H1 (cell line): ENCODE data around the gene FHL2. TPM values are rescaled to one million over a fixed set of nuclear protein-coding genes. Genes with fewer than 3 reads are reported as not detected.
A peak's percentile ranks its signal among the peaks of the same experiment; 100 is the strongest.

Source experiments
- CTCF ChIA-PET: fragments of 300-600 bp; sonication (Branson Sonifier 250); formaldehyde crosslinking; loops from one replicate; lab custom pipeline; 2021; ENCODE audit not compliant: partially characterized antibody; lab: Charles Lee
- POLR2A ChIA-PET: fragments of 300-600 bp; sonication (Branson Sonifier 250); formaldehyde crosslinking; loops from one replicate; lab custom pipeline; 2021; ENCODE audit warnings: inconsistent platforms; ENCODE audit not compliant: partially characterized antibody; lab: Charles Lee
- DNase-seq, 2 experiments: peaks; one replicate each; pipeline versions ENCODE4 v3.0.0 to v3.0.0-alpha.2; 2010 to 2022; ENCODE audit warnings: low spot score in 2 of 2, low read depth in 1 of 2, mixed read lengths in 1 of 2
- FAIRE-seq: peaks from 2 replicates; lab custom pipeline; 2011; peaks lifted over from hg19 to GRCh38; lab: Jason Lieb, UNC
- H2AFZ ChIP-seq: 2 replicates; pipeline ENCODE4 v1.8.1; 2012; ENCODE audit warnings: low read length, inconsistent platforms
- H2AK5ac ChIP-seq: 2 replicates; pipeline ENCODE4 v1.6.1; 2013; ENCODE audit warnings: low read depth, low read length
- H2BK120ac ChIP-seq: replicated peaks from 2 replicates; pipeline ENCODE3; 2013; ENCODE audit warnings: low read depth, low read length, inconsistent platforms
- H2BK12ac ChIP-seq: 2 replicates; pipeline ENCODE4 v1.6.1; 2013; ENCODE audit warnings: low read depth, low read length
- H2BK15ac ChIP-seq: 2 replicates; pipeline ENCODE4 v1.6.1; 2013; ENCODE audit warnings: low read length
- H2BK20ac ChIP-seq: 2 replicates; pipeline ENCODE4 v1.6.1; 2013; ENCODE audit warnings: low read length
- H2BK5ac ChIP-seq: 2 replicates; pipeline ENCODE4 v1.6.1; 2013; ENCODE audit warnings: low read depth, low read length
- H3K14ac ChIP-seq: 2 replicates; pipeline ENCODE4 v1.6.1; 2013; ENCODE audit warnings: inconsistent platforms; ENCODE audit not compliant: insufficient read length
- H3K18ac ChIP-seq: 2 replicates; pipeline ENCODE4 v1.6.1; 2013; ENCODE audit warnings: low read length; ENCODE audit errors: extremely low read depth
- H3K23ac ChIP-seq: 2 replicates; pipeline ENCODE4 v1.6.1; 2013; ENCODE audit warnings: inconsistent platforms; ENCODE audit not compliant: insufficient read length
- H3K23me2 ChIP-seq: 2 replicates; pipeline ENCODE4 v1.6.1; 2013; ENCODE audit warnings: low read depth, low read length
- H3K27ac ChIP-seq: 2 replicates; pipeline ENCODE4 v1.6.1; 2011; ENCODE audit warnings: low read depth, low read length, inconsistent platforms
- H3K27me3 ChIP-seq, 4 experiments: replicated peaks in 1 of 4; 1 replicate in 1 of 4; 2 replicates in 3 of 4; pipeline versions ENCODE4 v1.6.1 to v1.8.1; 2011 to 2013; ENCODE audit warnings: low read length in 3 of 4, mild to moderate bottlenecking in 3 of 4, inconsistent platforms in 2 of 4, mixed read lengths in 2 of 4, moderate library complexity in 1 of 4; ENCODE audit not compliant: control insufficient read depth in 3 of 4, insufficient read depth in 3 of 4; ENCODE audit errors: extremely low read depth in 1 of 4
- H3K36me3 ChIP-seq, 4 experiments: 2 replicates each; pipeline versions ENCODE4 v1.6.1 to v1.8.1; 2011 to 2013; ENCODE audit warnings: mild to moderate bottlenecking in 4 of 4, low read length in 3 of 4, moderate library complexity in 2 of 4, control low read depth in 1 of 4, inconsistent platforms in 1 of 4; ENCODE audit not compliant: insufficient read depth in 4 of 4, control insufficient read depth in 2 of 4
- H3K4ac ChIP-seq: replicated peaks from 2 replicates; pipeline ENCODE3; 2013; ENCODE audit warnings: low read length, low read depth, mixed read lengths, inconsistent platforms; ENCODE audit not compliant: insufficient read length
- H3K4me1 ChIP-seq, 4 experiments: replicated peaks in 1 of 4; 1 replicate in 1 of 4; 2 replicates in 3 of 4; pipeline versions ENCODE4 v1.6.1 to v1.8.1; 2011 to 2013; ENCODE audit warnings: low read length in 3 of 4, inconsistent platforms in 2 of 4, mixed read lengths in 1 of 4; ENCODE audit not compliant: insufficient read depth in 4 of 4, control insufficient read depth in 3 of 4
- H3K4me2 ChIP-seq, 2 experiments: 2 replicates each; pipeline versions ENCODE4 v1.6.1 to v1.8.1; 2011 to 2013; ENCODE audit warnings: low read depth in 2 of 2, low read length in 2 of 2, control low read depth in 1 of 2, inconsistent platforms in 1 of 2, mild to moderate bottlenecking in 1 of 2; ENCODE audit not compliant: insufficient read depth in 1 of 2
- H3K4me3 ChIP-seq, 4 experiments: fragments of 200-600, 300-600 bp in 1 of 4; sonication (generic), shearing (Covaris generic), sonication (Bioruptor Twin) in 1 of 4; 2 replicates each; pipeline versions ENCODE4 v1.5.1 to v1.8.1; 2011 to 2016; ENCODE audit warnings: low read length in 4 of 4, low read depth in 3 of 4, control low read depth in 2 of 4, inconsistent platforms in 2 of 4, mild to moderate bottlenecking in 2 of 4, mixed read lengths in 1 of 4, moderate library complexity in 1 of 4; ENCODE audit not compliant: insufficient read depth in 2 of 4; ENCODE audit errors: extremely low read depth in 1 of 4
- H3K56ac ChIP-seq: replicated peaks from 2 replicates; pipeline ENCODE3; 2013; ENCODE audit warnings: low read depth, mild to moderate bottlenecking, mixed read lengths, low read length, inconsistent platforms; ENCODE audit not compliant: insufficient read length
- H3K79me1 ChIP-seq: 2 replicates; pipeline ENCODE4 v1.6.1; 2013; ENCODE audit warnings: low read depth, low read length, control low read depth
- H3K79me2 ChIP-seq, 2 experiments: 2 replicates each; pipeline versions ENCODE4 v1.6.1 to v1.8.1; 2012 to 2013; ENCODE audit warnings: low read length in 2 of 2, mild to moderate bottlenecking in 2 of 2, inconsistent platforms in 1 of 2; ENCODE audit not compliant: insufficient read depth in 2 of 2, control insufficient read depth in 1 of 2
- H3K9ac ChIP-seq, 4 experiments: replicated peaks in 1 of 4; 1 replicate in 1 of 4; 2 replicates in 3 of 4; pipeline versions ENCODE4 v1.6.1 to v1.8.1; 2011 to 2013; ENCODE audit warnings: low read depth in 3 of 4, low read length in 3 of 4, control low read depth in 2 of 4, mild to moderate bottlenecking in 2 of 4, moderate library complexity in 2 of 4, inconsistent platforms in 1 of 4; ENCODE audit errors: extremely low read depth in 1 of 4
- H3K9me3 ChIP-seq, 2 experiments: 2 replicates each; pipeline versions ENCODE4 v1.6.1 to v1.8.1; 2012 to 2013; ENCODE audit warnings: mild to moderate bottlenecking in 2 of 2, moderate library complexity in 2 of 2, control low read depth in 1 of 2, inconsistent platforms in 1 of 2, low read depth in 1 of 2, low read length in 1 of 2, mixed read lengths in 1 of 2; ENCODE audit not compliant: insufficient read depth in 2 of 2
- H4K20me1 ChIP-seq, 2 experiments: replicated peaks in 1 of 2; 2 replicates each; pipeline versions ENCODE3 to v1.8.1; 2011 to 2013; ENCODE audit warnings: inconsistent platforms in 2 of 2, low read length in 2 of 2, mild to moderate bottlenecking in 1 of 2; ENCODE audit not compliant: insufficient read depth in 2 of 2, control insufficient read depth in 1 of 2
- H4K5ac ChIP-seq: 2 replicates; pipeline ENCODE4 v1.6.1; 2013; ENCODE audit warnings: low read length, low read depth, mixed read lengths, inconsistent platforms; ENCODE audit not compliant: insufficient read length
- H4K8ac ChIP-seq: 2 replicates; pipeline ENCODE4 v1.8.0; 2013; ENCODE audit warnings: mild to moderate bottlenecking, moderate library complexity, low read length, inconsistent platforms; ENCODE audit not compliant: insufficient read depth; ENCODE audit errors: extremely low read depth
- H4K91ac ChIP-seq: replicated peaks from 2 replicates; pipeline ENCODE3; 2013; ENCODE audit warnings: low read length, mixed read lengths, inconsistent platforms; ENCODE audit not compliant: insufficient read length
- BCL11A ChIP-seq, 2 experiments: IDR thresholded peaks; one replicate each; pipeline ENCODE4 v1.6.1; 2011; ENCODE audit warnings: low read depth in 2 of 2, low read length in 2 of 2, mild to moderate bottlenecking in 2 of 2
- CEBPB ChIP-seq: IDR thresholded peaks from 2 replicates; pipeline ENCODE4 v1.6.1; 2012; ENCODE audit warnings: low read depth, low read length
- WGBS, 2 experiments: shearing (Covaris generic) in 1 of 2; methylation state at CpG; one replicate each; pipeline versions ENCODE4 v1.1.6 to v1.1.7; 2013 to 2015; ENCODE audit warnings: low lambda C conversion rate in 2 of 2, mixed read lengths in 2 of 2, inconsistent platforms in 1 of 2, low coverage in 1 of 2, missing lambda C conversion rate in 1 of 2; ENCODE audit not compliant: insufficient replicate concordance in 2 of 2, insufficient coverage in 1 of 2, insufficient read length in 1 of 2; ENCODE audit errors: extremely low coverage in 1 of 2, missing lambda C conversion rate in 1 of 2; 5-methylcytosine and 5-hydroxymethylcytosine counted together
- polyA plus RNA-seq, 7 experiments: library from polyadenylated mRNA; depleted of rRNA in 3 of 7; stranded (reverse) in 5 of 7; unstranded in 2 of 7; fragments of >200 nt in 5 of 7; fragments of 200-250 nt in 2 of 7; gene quantifications; 1 replicate in 5 of 7; 2 replicates in 1 of 7; 4 replicates in 1 of 7; pipeline versions ENCODE4 v1.2.1 to v1.2.3, GENCODE V29; 2011 to 2013; ENCODE audit warnings: missing spikeins in 2 of 7, mixed read lengths in 2 of 7
- total RNA-seq: library from RNA; stranded (reverse); fragmentation: NEBNext Ultra II Directional; extraction: Animal tissue kit (Norgen Biotek cat#: 25700); gene quantifications from 2 replicates; pipeline ENCODE4 v1.2.1, GENCODE V29; 2021

The FHL2 gene
- total and polyA plus RNA-seq, 2 of the 8 experiments (the other 6 are each of a cell fraction or from before 2014, with no cell fraction given): 33.2 to 64.3 TPM

- Histone ChIP-seq H2BK12ac (peak overlapping the region; percentile 53; the same call in 1 of the 2 replicates), H3K23ac (no peak overlapping the region), H3K79me1 (no peaks in the 10 kb centered on the region; the same call in 1 of the 2 replicates), H2AK5ac (no peak overlapping the region), H3K4ac (no peak overlapping the region), H2BK5ac (no peak overlapping the region), H4K5ac (peak overlapping the region; percentile 50), H3K27ac (no peak overlapping the region), H4K20me1 (no peaks in the 10 kb centered on the region), H3K9ac (no peak overlapping the region), H3K4me2 (peak overlapping the region; percentile 1 to 22; a peak in 2 of 4 replicates), H3K4me3 (peak overlapping the region in 1 of 4 experiments; percentile 12; a peak in 1 of 8 replicates), H3K4me1 (peaks cover 3 to 19% (median 11%) of the 10 kb centered on the region in 4 experiments; a peak in 6 of 7 replicates), H3K27me3 (no peaks in the 10 kb centered on the region), H3K9me3 (no peaks in the 10 kb centered on the region), H4K8ac (no peak overlapping the region), H3K56ac (no peak overlapping the region), H3K18ac (no peak overlapping the region; the same call in 1 of the 2 replicates), H3K79me2 (no peaks in the 10 kb centered on the region), H3K36me3 (no peaks in the 10 kb centered on the region), H3K14ac (no peak overlapping the region), H3K23me2 (no peaks in the 10 kb centered on the region), H4K91ac (no peak overlapping the region), H2BK120ac (no peak overlapping the region), H2BK15ac (no peak overlapping the region), H2BK20ac (no peak overlapping the region), H2AFZ (no peak overlapping the region)
- ChIA-PET POLR2A (interaction anchor here (1.0 to 2.5 kb wide), 5 partner anchors 24 to 94 kb away, joined by 3 to 13 read pairs (median 3); partner anchors contain the start of gene FHL2), CTCF (interaction anchor here (0.8 to 1.6 kb wide), 5 partner anchors 9 to 29 kb away, joined by 3 read pairs; partner anchors contain the start of gene FHL2)
- FAIRE-seq: no peak
- no peak for DNase-seq
- TF ChIP-seq CEBPB (peak; percentile 23; the same call in 1 of the 2 replicates), BCL11A (IDR thresholded peaks at IDR 0.05; ENCODE audit: low read depth in 2 of 2, low read length in 2 of 2) (no peak)
- 35% methylated on average over 4 of the region's 4 CpGs; no CpG with 5 or more reads in 1 of the 2 experiments for WGBS, 2 experiments
Observed at GRCh38 chr2:105427485-105427884, 28.6 kb upstream of the FHL2 start.
